ENCODE data around the gene GNA15. TPM values are rescaled to one million over a fixed set of nuclear protein-coding genes. Genes with fewer than 3 reads are reported as not detected.

GNA15 gene
- total and polyA plus RNA-seq, 9 donors: 1.2 to 4.8 (median 1.4) TPM

- TF ChIP-seq POLR2A (IDR thresholded peaks at IDR 0.05) (no peak), EP300 (IDR thresholded peaks at IDR 0.05) (no peak), CTCF (IDR thresholded peaks at IDR 0.05) (no peak)
- no peak for DNase-seq
- H3K36me3 ChIP-seq: no peaks in the 10 kb centered on the region
- no peak overlapping the region for H3K4me3 ChIP-seq
- H3K27ac ChIP-seq: no peak overlapping the region
- H3K9me3 ChIP-seq: no peaks in the 10 kb centered on the region
- H3K27me3 ChIP-seq: no peaks in the 10 kb centered on the region
- peaks cover 2% of the 10 kb centered on the region for H3K4me1 ChIP-seq (ENCODE audit: insufficient read depth)
- 83 to 87% (median 85%) methylated on average over 4 of the region's 4 CpGs for WGBS, 3 donors
- intact Hi-C loops (cut with DNase I): loop anchor here in 3 of 4 donors (5.0 kb wide), 3 partner anchors 84 to 204 kb away; no protein-coding TSS in a partner anchor
Measured at GRCh38 chr19:3161453-3161852, 25.6 kb downstream of the GNA15 start.

GRCh38 chr19:3162418-3163229, 26.8 kb downstream of the GNA15 start:
- no peak for DNase-seq
- H3K27me3 ChIP-seq: no peaks in the 10 kb centered on the region
- H3K4me3 ChIP-seq: no peak overlapping the region
- intact Hi-C loops (cut with DNase I): loop anchor here in 3 of 4 donors (1.0 to 5.0 kb wide), 4 partner anchors 85 to 205 kb away; no protein-coding TSS in a partner anchor
- WGBS, 3 donors: 48 to 61% (median 50%) methylated on average over 38 of the region's 38 CpGs
- no peak overlapping the region for H3K27ac ChIP-seq
- no peaks in the 10 kb centered on the region for H3K9me3 ChIP-seq
- H3K36me3 ChIP-seq: no peaks in the 10 kb centered on the region
- H3K4me1 ChIP-seq (ENCODE audit: insufficient read depth): peaks cover 2% of the 10 kb centered on the region
- TF ChIP-seq POLR2A (IDR thresholded peaks at IDR 0.05) (no peak), CTCF (IDR thresholded peaks at IDR 0.05) (no peak), EP300 (IDR thresholded peaks at IDR 0.05) (no peak)

GRCh38 chr19:3163230-3163886, 27.5 kb downstream of the GNA15 start:
- peak; percentile 62 to 77 (median 74) for DNase-seq
- Histone ChIP-seq H3K4me1 (ENCODE audit: insufficient read depth) (peaks cover 2% of the 10 kb centered on the region), H3K9me3 (no peaks in the 10 kb centered on the region), H3K27ac (no peak overlapping the region), H3K27me3 (no peaks in the 10 kb centered on the region), H3K36me3 (no peaks in the 10 kb centered on the region), H3K4me3 (no peak overlapping the region)
- TF ChIP-seq POLR2A (IDR thresholded peaks at IDR 0.05) (no peak), CTCF (IDR thresholded peaks at IDR 0.05) (peak; percentile 81 to 90 (median 89)), EP300 (IDR thresholded peaks at IDR 0.05) (no peak)
- intact Hi-C loops (cut with DNase I): loop anchor here in 3 of 4 donors (1.0 to 5.0 kb wide), 4 partner anchors 86 to 206 kb away; no protein-coding TSS in a partner anchor
- WGBS, 3 donors: 3 to 5% (median 4%) methylated on average over 27 of the region's 27 CpGs

- Histone ChIP-seq H3K9me3 (no peaks in the 10 kb centered on the region), H3K4me3 (no peak overlapping the region), H3K4me1 (ENCODE audit: insufficient read depth) (peaks cover 2% of the 10 kb centered on the region), H3K36me3 (no peaks in the 10 kb centered on the region), H3K27ac (no peak overlapping the region), H3K27me3 (no peaks in the 10 kb centered on the region)
- no peak for TF ChIP-seq CTCF (IDR thresholded peaks at IDR 0.05)
- no peak for TF ChIP-seq POLR2A (IDR thresholded peaks at IDR 0.05)
- TF ChIP-seq EP300 (IDR thresholded peaks at IDR 0.05): no peak
- intact Hi-C loops (cut with DNase I): loop anchor here in 3 of 4 donors (1.0 to 5.0 kb wide), 4 partner anchors 87 to 207 kb away; no protein-coding TSS in a partner anchor
- no peak for DNase-seq
- 52 to 63% (median 59%) methylated on average over 7 of the region's 7 CpGs for WGBS, 3 donors
Measured at GRCh38 chr19:3163943-3164342, 28.1 kb downstream of the GNA15 start.
